Endodermal cell (in vitro differentiated cells): ENCODE data around the gene ZNRF3. TPM values are rescaled to one million over a fixed set of nuclear protein-coding genes. Genes with fewer than 3 reads are reported as not detected.
A peak's percentile ranks its signal among the peaks of the same experiment; 100 is the strongest.
"Not testable (repeated sequence)": the region's sequence is repeated elsewhere in the genome, so short reads cannot be mapped to it uniquely, and the experiment has no call there.

Experiments
- DNase-seq: peaks from one replicate; pipeline ENCODE4 v3.0.0-alpha.2; 2017
- H3K27ac ChIP-seq: 2 replicates; pipeline ENCODE4 v1.5.1; 2013; ENCODE audit warnings: mild to moderate bottlenecking, low read depth, low read length, moderate library complexity
- H3K27me3 ChIP-seq: 2 replicates; pipeline ENCODE4 v1.6.1; 2013; ENCODE audit warnings: mild to moderate bottlenecking, low read length, moderate library complexity; ENCODE audit not compliant: insufficient read depth, control insufficient read depth, poor library complexity, severe bottlenecking
- H3K36me3 ChIP-seq: 2 replicates; pipeline ENCODE4 v1.7.0; 2013; ENCODE audit warnings: mild to moderate bottlenecking, low read length, moderate library complexity; ENCODE audit not compliant: control insufficient read depth, insufficient read depth
- H3K4me1 ChIP-seq: one replicate; pipeline ENCODE4 v1.7.0; 2013; ENCODE audit warnings: low read length; ENCODE audit not compliant: control insufficient read depth, insufficient read depth
- H3K4me3 ChIP-seq: 2 replicates; pipeline ENCODE4 v1.5.1; 2013; ENCODE audit warnings: mild to moderate bottlenecking, low read length, moderate library complexity
- H3K9ac ChIP-seq: 2 replicates; pipeline ENCODE4 v1.6.1; 2013; ENCODE audit warnings: mild to moderate bottlenecking, low read length, moderate library complexity; ENCODE audit not compliant: poor library complexity, severe bottlenecking; ENCODE audit errors: extremely low read depth
- H3K9me3 ChIP-seq: 2 replicates; pipeline ENCODE4 v1.6.1; 2013; ENCODE audit warnings: mild to moderate bottlenecking, low read length, moderate library complexity; ENCODE audit not compliant: control insufficient read depth
- H3K27ac Mint-ChIP-seq: 2 replicates; pipeline ENCODE4 v1.8.0; 2020; ENCODE audit warnings: mixed read lengths
- H3K27me3 Mint-ChIP-seq: 2 replicates; pipeline ENCODE4 v1.8.0; 2021; ENCODE audit warnings: mild to moderate bottlenecking, mixed read lengths; ENCODE audit not compliant: insufficient read depth
- H3K36me3 Mint-ChIP-seq: 2 replicates; pipeline ENCODE4 v1.8.0; 2020; ENCODE audit warnings: low read depth, mixed read lengths
- H3K4me1 Mint-ChIP-seq: 2 replicates; pipeline ENCODE4 v1.8.0; 2020; ENCODE audit warnings: mixed read lengths
- H3K4me3 Mint-ChIP-seq: 2 replicates; pipeline ENCODE4 v1.8.0; 2020; ENCODE audit warnings: mild to moderate bottlenecking, moderate library complexity, mixed read lengths
- H3K9me3 Mint-ChIP-seq: 2 replicates; pipeline ENCODE4 v1.8.0; 2020; ENCODE audit warnings: mild to moderate bottlenecking, mixed read lengths
- WGBS, 2 experiments: methylation state at CpG; one replicate each; pipeline versions ENCODE4 v1.1.5 to v1.1.7; 2013; ENCODE audit warnings: missing lambda C conversion rate in 2 of 2, mixed read lengths in 1 of 2; ENCODE audit not compliant: insufficient coverage in 1 of 2, insufficient read length in 1 of 2; 5-methylcytosine and 5-hydroxymethylcytosine counted together
- total RNA-seq, 2 donors: library from RNA; stranded (reverse); fragmentation: NEBNext Ultra II Directional in 1 of 2; extraction: Animal tissue kit (Norgen Biotek cat#: 25700) in 1 of 2; gene quantifications; 2 replicates in 1 of 2; 3 replicates in 1 of 2; pipeline ENCODE4 v1.2.1, GENCODE V29; 2021
- TF ChIP-seq, protein P1 (sequence below): fragments of 200-600 bp; sonication (generic); conservative IDR thresholded peaks from 2 replicates; pipeline ENCODE4 v1.5.0; 2021; ENCODE audit warnings: antibody characterized with exemption, mild to moderate bottlenecking

ZNRF3 gene
- total RNA-seq, 2 donors from 2014 or later, result 15.8 to 19.8 TPM

DNA sequence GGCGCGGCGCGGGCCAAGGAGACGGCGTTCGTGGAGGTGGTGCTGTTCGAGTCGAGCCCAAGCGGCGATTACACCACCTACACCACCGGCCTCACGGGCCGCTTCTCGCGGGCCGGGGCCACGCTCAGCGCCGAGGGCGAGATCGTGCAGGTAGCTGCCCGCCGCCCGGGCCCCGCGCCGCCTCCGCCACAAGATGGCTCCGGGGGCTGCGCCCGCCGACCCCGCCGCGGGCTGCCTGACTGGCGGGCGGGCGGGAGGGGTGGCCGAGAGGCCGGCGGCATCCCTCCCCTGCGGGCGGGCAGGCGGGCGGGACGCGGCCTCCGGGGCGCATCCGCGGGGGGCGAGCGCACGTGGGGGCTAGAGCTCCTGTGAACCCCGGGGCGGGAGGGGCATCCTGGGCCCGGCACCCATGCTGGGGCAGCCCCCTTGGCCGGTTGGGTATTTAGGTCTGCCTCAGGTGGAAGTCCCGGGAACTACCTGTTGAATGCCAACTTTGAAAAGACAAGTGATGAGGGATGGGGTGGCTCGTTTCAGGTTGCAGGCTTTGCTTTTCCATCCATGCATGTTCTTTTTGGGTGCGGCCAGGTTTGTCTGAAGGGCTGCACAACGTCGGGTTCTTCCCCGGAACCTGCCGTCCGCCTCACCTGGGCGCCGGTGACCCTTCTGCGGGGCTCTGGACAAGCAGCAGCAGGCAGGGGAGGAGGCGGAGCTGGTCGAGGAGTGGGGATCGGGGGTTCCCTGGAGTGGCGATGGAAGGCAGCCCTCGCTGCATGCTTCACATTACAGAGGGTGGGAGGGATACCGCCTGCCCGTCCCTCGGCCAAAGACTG lies 760 bp downstream of the ZNRF3 start:
- DNase-seq, result peak; percentile 88
- Mint-ChIP-seq H3K4me3 (peak overlapping the region; percentile 79), H3K4me1 (peaks cover 43% of the 10 kb centered on the region), H3K36me3 (no peaks in the 10 kb centered on the region), H3K9me3 (no peaks in the 10 kb centered on the region), H3K27ac (no peak overlapping the region), H3K27me3 (peaks cover 5% of the 10 kb centered on the region)
- peak overlapping the region; percentile 87 for H3K4me3 ChIP-seq
- no peak overlapping the region for H3K27ac ChIP-seq
- TF ChIP-seq, protein P1, sequence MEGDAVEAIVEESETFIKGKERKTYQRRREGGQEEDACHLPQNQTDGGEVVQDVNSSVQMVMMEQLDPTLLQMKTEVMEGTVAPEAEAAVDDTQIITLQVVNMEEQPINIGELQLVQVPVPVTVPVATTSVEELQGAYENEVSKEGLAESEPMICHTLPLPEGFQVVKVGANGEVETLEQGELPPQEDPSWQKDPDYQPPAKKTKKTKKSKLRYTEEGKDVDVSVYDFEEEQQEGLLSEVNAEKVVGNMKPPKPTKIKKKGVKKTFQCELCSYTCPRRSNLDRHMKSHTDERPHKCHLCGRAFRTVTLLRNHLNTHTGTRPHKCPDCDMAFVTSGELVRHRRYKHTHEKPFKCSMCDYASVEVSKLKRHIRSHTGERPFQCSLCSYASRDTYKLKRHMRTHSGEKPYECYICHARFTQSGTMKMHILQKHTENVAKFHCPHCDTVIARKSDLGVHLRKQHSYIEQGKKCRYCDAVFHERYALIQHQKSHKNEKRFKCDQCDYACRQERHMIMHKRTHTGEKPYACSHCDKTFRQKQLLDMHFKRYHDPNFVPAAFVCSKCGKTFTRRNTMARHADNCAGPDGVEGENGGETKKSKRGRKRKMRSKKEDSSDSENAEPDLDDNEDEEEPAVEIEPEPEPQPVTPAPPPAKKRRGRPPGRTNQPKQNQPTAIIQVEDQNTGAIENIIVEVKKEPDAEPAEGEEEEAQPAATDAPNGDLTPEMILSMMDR, result peak; percentile 66
- H3K36me3 ChIP-seq, result no peaks in the 10 kb centered on the region
- no peaks in the 10 kb centered on the region for H3K9me3 ChIP-seq
- H3K4me1 ChIP-seq, result peaks cover 15% of the 10 kb centered on the region
- H3K9ac ChIP-seq, result no peak overlapping the region
- 0% methylated on average over 29 to 78 of the region's 78 CpGs for WGBS, 2 experiments
- H3K27me3 ChIP-seq, result peaks cover 6% of the 10 kb centered on the region

DNA sequence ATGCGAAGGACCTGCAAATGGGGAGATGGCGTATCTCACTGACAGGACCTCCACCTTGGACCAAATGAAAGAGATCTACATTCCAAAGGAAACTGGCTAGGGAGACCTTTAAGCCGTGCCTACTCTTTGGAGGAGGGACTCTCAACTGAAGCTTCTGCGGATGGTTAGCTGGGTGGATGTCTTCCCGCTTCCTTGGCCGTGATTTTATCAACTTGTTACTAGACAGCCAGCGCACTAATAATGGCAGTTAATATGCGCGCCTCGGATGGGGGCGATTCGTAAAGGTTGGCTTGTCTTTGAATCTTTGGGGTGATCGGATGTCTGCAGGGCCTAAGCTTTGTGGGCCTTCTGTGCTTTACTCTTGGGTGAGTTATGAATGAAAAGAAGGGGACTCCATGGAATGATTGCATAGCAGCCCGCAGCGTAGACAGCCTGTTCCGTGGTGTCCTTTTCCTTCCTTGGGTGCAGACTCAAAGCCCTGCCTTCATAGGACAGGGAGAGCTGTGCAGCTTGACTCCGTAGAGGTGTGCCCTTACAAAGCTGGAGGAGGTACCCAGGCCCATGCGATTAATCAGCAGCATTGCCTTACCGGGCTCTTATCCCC lies 1.5 kb downstream of the ZNRF3 start:
- DNase-seq, result no peak
- H3K4me3 ChIP-seq, result peak overlapping the region; percentile 87
- no peaks in the 10 kb centered on the region for H3K36me3 ChIP-seq
- peaks cover 6% of the 10 kb centered on the region for H3K27me3 ChIP-seq
- H3K36me3 Mint-ChIP-seq, result no peaks in the 10 kb centered on the region
- H3K27ac ChIP-seq, result no peak overlapping the region
- H3K27ac Mint-ChIP-seq, result no peak overlapping the region
- no peaks in the 10 kb centered on the region for H3K9me3 ChIP-seq
- peaks cover 46% of the 10 kb centered on the region for H3K4me1 Mint-ChIP-seq
- H3K27me3 Mint-ChIP-seq, result peaks cover 5% of the 10 kb centered on the region
- peaks cover 15% of the 10 kb centered on the region for H3K4me1 ChIP-seq
- H3K9me3 Mint-ChIP-seq, result no peaks in the 10 kb centered on the region
- no peak overlapping the region for H3K9ac ChIP-seq
- 13% methylated on average over 17 to 19 of the region's 19 CpGs for WGBS, 2 experiments
- TF ChIP-seq, protein P1, result no peak
- peak overlapping the region; percentile 79 for H3K4me3 Mint-ChIP-seq

DNA sequence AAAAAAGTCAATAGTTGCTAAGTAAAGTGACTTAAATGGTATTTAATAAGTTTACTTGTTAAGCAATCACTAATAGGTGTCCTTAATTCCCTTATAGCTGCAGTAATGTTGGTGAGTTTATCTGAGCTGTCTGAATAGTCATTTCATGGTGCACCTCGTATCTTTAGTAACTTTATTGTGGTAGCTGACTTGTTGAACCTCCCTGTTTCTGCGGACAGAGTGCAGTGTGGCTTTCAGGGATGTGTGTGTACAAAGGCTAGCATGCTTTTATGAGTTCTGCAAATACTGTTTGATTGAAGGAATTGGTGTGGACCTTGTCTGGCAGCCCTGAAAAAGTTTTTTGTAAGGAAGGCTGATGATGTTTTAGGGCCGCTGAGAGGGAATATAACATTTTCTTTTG lies 2.6 kb downstream of the ZNRF3 start:
- H3K4me3 ChIP-seq, result peak overlapping the region; percentile 87
- TF ChIP-seq, protein P1, result no peak
- DNase-seq, result no peak
- H3K36me3 ChIP-seq, result no peaks in the 10 kb centered on the region
- Mint-ChIP-seq H3K4me1 (peaks cover 46% of the 10 kb centered on the region), H3K9me3 (no peaks in the 10 kb centered on the region), H3K4me3 (peak overlapping the region; percentile 79), H3K27ac (no peak overlapping the region), H3K36me3 (no peaks in the 10 kb centered on the region), H3K27me3 (peaks cover 5% of the 10 kb centered on the region)
- peaks cover 15% of the 10 kb centered on the region for H3K4me1 ChIP-seq
- no peak overlapping the region for H3K9ac ChIP-seq
- H3K9me3 ChIP-seq, result no peaks in the 10 kb centered on the region
- peaks cover 6% of the 10 kb centered on the region for H3K27me3 ChIP-seq
- H3K27ac ChIP-seq, result no peak overlapping the region
- 67 to 84% methylated on average over 2 to 3 of the region's 3 CpGs for WGBS, 2 experiments

- peaks cover 16% of the 10 kb centered on the region for H3K4me1 ChIP-seq
- 87 to 98% methylated on average over 4 of the region's 4 CpGs for WGBS, 2 experiments
- peaks cover 51% of the 10 kb centered on the region for H3K4me1 Mint-ChIP-seq
- not testable (repeated sequence) for H3K9me3 ChIP-seq, DNase-seq, H3K27ac ChIP-seq, H3K9ac ChIP-seq, H3K36me3 Mint-ChIP-seq, H3K27ac Mint-ChIP-seq, H3K27me3 ChIP-seq, H3K9me3 Mint-ChIP-seq, H3K27me3 Mint-ChIP-seq, H3K36me3 ChIP-seq, H3K4me3 Mint-ChIP-seq, H3K4me3 ChIP-seq
Measured at GRCh38 chr22:28886679-28887078, 3.3 kb downstream of the ZNRF3 start.
